Measurements from ENCODE around the gene COPS9.

Gene COPS9

DNA sequence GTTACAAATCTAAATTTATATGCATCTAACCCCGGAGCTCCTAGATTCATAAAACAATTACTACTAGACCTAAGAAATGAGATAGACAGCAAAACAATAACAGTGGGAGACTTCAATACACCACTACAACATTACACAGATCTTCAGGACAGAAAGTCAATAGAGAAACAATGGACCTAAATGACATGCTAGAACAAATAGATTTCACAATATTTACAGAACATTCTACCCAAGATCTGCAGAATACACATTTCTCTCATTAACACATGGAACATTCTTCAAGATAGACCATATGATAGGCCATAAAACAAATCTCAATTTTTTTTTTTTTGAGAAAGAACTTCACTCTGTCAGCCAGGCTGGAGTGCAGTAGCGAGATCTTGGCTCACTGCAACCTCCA, 37.8 kb downstream of the COPS9 start:
- H3K4me2 ChIP-seq: no peak overlapping the region
- H3K27ac ChIP-seq: no peak overlapping the region
- H3K36me3 ChIP-seq: no peaks in the 10 kb centered on the region
- peaks cover 16% of the 10 kb centered on the region; the same call in 1 of the 2 replicates for H3K9me3 ChIP-seq
- H4K20me1 ChIP-seq: no peaks in the 10 kb centered on the region
- peaks cover 9% of the 10 kb centered on the region; the same call in 1 of the 2 replicates for H3K27me3 ChIP-seq
- H3K4me3 ChIP-seq: no peak overlapping the region
- no peak overlapping the region for H3K9ac ChIP-seq
- TF ChIP-seq Cebpa-rat (IDR thresholded peaks at IDR 0.05): no peak
- no peaks in the 10 kb centered on the region for H3K4me1 ChIP-seq

DNA sequence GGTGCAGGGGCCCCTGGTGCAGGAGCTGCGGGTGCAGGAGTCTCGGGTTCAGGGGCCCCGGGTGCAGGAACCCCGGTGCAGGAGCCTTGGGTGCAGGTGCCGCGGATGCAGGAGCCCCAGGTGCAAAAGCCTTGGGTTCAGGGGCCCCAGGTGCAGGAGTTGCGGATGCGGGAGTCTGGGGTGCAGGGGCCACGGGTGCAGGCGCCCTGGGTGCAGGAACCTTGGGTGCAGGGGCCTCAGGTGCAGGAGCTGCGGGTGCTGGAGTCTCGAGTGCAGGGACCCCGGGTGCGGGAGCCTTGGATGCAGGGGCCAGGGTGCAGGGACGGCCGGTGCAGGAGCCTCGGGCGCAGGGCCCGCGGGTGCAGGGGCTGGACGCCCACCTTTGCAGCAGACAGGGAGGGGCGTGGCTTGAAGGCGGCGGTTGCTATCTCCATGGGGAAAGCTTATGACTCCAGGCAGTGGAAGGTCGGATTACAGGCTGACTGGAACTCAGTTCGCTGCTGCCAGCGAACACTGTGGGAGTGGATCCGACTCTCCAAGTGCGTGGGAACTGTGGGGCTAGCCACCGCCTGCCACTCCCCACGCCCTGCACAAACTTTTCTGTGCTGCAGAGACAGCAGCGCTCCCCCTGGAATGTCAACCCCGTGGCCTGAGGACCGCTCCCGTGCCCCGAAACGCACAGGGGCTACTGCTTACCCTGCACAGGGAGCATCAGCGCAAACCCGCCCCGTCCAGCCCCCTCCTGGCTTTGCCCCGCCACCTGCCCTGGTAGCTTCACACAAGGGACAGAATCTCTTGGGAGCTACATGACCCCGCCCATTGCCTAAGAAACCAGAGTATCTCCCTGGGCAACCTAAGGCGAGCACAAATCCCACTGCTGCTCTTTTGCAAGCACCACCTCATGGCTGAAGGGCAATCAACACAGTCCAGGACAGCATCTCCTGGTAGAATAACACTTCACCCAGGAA, 40.3 kb downstream of the COPS9 start:
- Histone ChIP-seq H3K27ac (no peak overlapping the region), H3K4me1 (no peaks in the 10 kb centered on the region), H3K9me3 (peaks cover 16% of the 10 kb centered on the region; the same call in 1 of the 2 replicates), H4K20me1 (no peaks in the 10 kb centered on the region), H3K9ac (no peak overlapping the region), H3K4me2 (no peak overlapping the region), H3K4me3 (no peak overlapping the region), H3K27me3 (peaks cover 9% of the 10 kb centered on the region; the same call in 1 of the 2 replicates), H3K36me3 (no peaks in the 10 kb centered on the region)
- TF ChIP-seq Cebpa-rat (IDR thresholded peaks at IDR 0.05): no peak

- Histone ChIP-seq H3K36me3 (no peaks in the 10 kb centered on the region), H3K9me3 (peaks cover 17% of the 10 kb centered on the region), H3K4me3 (no peak overlapping the region), H3K27ac (no peak overlapping the region), H4K20me1 (no peaks in the 10 kb centered on the region), H3K27me3 (no peaks in the 10 kb centered on the region), H3K9ac (no peak overlapping the region), H3K4me1 (no peaks in the 10 kb centered on the region), H3K4me2 (no peak overlapping the region)
- no peak for TF ChIP-seq Cebpa-rat (IDR thresholded peaks at IDR 0.05)
Observed at GRCh38 chr2:240089306-240089705, 46.8 kb downstream of the COPS9 start.

DNA sequence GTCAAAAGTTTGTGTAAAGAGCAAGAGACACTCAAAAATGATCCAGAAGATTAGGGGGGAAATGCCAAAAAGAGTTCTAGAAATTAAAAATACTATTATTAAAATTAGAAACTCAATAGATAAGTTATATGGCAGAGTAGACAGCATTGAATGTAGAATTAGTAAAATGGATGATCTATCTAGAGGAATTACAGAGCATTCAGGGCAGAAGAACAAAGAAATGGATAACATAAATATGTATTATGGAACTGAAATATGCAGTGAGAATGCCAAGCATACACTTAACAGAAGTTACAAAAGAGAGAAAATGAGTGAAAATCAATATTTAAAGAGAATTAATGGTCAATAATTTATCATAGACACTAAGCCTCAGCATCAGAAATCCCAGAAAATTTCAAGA, 49.5 kb downstream of the COPS9 start:
- Histone ChIP-seq H3K4me1 (no peaks in the 10 kb centered on the region), H4K20me1 (no peaks in the 10 kb centered on the region), H3K9ac (no peak overlapping the region), H3K4me2 (no peak overlapping the region), H3K4me3 (no peak overlapping the region), H3K36me3 (no peaks in the 10 kb centered on the region), H3K27me3 (no peaks in the 10 kb centered on the region), H3K9me3 (peaks cover 17% of the 10 kb centered on the region), H3K27ac (no peak overlapping the region)
- TF ChIP-seq Cebpa-rat (IDR thresholded peaks at IDR 0.05): no peak

Measured in BLaER1 (cell line).